GM12872 (cell line): ENCODE data around the gene MMD2.

Source experiments
- CTCF ChIP-seq: IDR thresholded peaks from 3 replicates; pipeline ENCODE4 v1.5.1; 2011; ENCODE audit warnings: low read depth, mild to moderate bottlenecking, low read length, moderate library complexity; ENCODE audit not compliant: insufficient read depth

Gene MMD2

GRCh38 chr7:4878336-4879335 lies 80.4 kb downstream of the MMD2 start:
- TF ChIP-seq CTCF: no peak

GRCh38 chr7:4876586-4876985 lies 82.4 kb downstream of the MMD2 start:
- TF ChIP-seq CTCF: no peak

DNA sequence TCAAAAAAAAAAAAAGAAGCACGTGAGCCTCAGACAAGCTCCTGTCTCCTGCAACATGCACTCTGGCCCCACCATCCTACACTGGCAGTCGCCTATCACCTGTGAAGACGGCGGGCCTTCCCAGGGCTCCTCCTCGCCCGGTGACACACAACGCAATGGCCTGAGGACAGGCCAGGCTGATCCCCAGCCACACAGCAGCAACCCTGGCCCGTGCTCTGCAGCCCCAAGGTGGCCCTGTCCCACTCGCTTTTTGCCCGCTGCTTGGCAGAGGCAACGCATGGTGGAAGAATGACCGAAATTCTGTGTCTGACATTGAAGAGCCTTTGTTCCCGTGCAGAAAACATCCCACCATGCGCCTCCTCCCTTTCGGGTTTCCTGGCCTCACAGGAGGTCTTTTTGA lies 83.6 kb downstream of the MMD2 start:
- no peak for TF ChIP-seq CTCF

GRCh38 chr7:4873071-4873944 lies 85.7 kb downstream of the MMD2 start:
- TF ChIP-seq CTCF: no peak

- no peak for TF ChIP-seq CTCF
These were observed 86.9 kb downstream of the MMD2 start for GRCh38 chr7:4871930-4872675.

- TF ChIP-seq CTCF: no peak
These were observed 87.8 kb downstream of the MMD2 start for GRCh38 chr7:4871056-4871680.
